ENCODE data around the gene FOXP1.
"Not testable (repeated sequence)": the region's sequence is repeated elsewhere in the genome, so short reads cannot be mapped to it uniquely, and the experiment has no call there.

Gene FOXP1

DNA sequence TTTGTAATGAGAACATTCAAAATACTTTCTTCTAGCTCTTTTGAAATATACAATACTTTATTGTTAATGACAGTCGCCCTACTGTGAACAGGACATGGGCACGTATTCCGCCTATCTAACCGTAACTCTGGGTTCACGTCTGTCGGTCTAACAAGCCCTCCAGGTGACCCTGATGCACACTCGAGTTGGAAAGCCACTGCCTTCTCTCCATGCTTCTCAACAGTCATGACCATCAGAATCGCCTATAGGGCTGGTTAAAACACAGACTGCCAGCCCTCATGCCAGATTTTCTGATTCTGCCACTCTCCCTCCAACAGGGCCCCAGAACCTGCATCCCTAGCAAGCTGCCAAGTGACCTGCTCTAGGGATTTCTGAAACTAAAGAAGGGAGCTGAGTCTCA, 140.2 kb downstream of the FOXP1 start:
- H3K4me3 ChIP-seq (ENCODE audit: low read depth, low read length) = no peak overlapping the region
- TF ChIP-seq, protein P1, sequence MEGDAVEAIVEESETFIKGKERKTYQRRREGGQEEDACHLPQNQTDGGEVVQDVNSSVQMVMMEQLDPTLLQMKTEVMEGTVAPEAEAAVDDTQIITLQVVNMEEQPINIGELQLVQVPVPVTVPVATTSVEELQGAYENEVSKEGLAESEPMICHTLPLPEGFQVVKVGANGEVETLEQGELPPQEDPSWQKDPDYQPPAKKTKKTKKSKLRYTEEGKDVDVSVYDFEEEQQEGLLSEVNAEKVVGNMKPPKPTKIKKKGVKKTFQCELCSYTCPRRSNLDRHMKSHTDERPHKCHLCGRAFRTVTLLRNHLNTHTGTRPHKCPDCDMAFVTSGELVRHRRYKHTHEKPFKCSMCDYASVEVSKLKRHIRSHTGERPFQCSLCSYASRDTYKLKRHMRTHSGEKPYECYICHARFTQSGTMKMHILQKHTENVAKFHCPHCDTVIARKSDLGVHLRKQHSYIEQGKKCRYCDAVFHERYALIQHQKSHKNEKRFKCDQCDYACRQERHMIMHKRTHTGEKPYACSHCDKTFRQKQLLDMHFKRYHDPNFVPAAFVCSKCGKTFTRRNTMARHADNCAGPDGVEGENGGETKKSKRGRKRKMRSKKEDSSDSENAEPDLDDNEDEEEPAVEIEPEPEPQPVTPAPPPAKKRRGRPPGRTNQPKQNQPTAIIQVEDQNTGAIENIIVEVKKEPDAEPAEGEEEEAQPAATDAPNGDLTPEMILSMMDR (IDR thresholded peaks at IDR 0.05; ENCODE audit: low read depth, low read length) = no peak

DNA sequence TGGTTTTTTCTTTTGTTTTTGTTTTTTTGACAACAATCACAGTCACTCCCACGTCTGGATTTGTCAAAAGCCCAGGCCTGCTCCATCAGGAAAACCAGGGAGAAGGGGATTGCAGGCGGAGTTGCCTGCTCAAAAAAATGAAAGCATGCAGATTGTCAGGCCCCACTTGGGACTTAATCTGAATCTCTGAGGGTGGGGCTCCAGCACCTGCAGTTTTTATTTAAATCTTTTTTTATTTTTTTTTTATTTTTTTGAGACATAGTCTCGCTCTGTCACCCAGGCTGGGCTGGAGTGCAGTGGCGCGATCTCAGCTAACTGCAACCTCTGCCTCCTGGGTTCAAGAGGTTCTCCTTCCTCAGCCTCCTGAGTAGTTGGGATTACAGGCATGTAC, 140.9 kb downstream of the FOXP1 start:
- TF ChIP-seq, protein P1 (IDR thresholded peaks at IDR 0.05; ENCODE audit: low read depth, low read length) = no peak

DNA sequence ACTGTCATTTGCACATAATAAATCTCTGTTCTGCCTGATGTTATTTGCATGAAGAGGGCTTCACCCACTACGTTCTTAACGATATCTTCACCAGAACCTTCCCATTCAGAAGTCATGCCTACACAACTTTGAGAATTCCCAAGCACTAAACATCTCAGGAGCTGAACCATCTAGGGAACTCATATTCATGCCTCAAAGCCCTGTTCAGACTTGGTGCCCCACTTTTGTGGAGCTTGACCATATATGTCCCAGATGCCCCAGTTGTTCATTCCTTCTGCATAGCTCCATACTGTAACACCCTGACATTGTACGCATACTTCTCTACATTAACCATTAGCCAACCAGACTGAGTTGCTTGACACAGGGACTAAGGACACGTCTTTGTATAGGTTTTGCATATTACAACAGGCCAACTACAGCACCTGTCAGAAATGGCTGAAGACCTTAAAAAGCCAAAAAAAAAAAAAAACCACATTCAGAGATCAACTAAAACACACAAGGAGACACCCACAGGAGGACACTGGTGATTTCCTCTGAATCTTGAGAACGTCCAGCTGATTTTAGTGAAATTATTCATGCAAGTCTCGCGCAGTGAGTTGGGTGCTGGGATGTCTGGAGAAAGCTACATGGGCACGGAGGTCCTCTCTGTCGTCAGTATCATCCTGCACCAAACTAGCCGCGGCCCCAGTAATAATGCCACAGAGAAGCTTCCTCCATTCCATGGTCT, 141.4 kb downstream of the FOXP1 start:
- H3K4me3 ChIP-seq (ENCODE audit: low read depth, low read length) = no peak overlapping the region
- TF ChIP-seq, protein P1 (IDR thresholded peaks at IDR 0.05; ENCODE audit: low read depth, low read length) = no peak

More for the DNA sequence above, 140.9 kb downstream of the FOXP1 start:
- H3K4me3 ChIP-seq (ENCODE audit: low read depth, low read length) = no peak overlapping the region

GRCh38 chr3:71441217-71441924, 142.2 kb downstream of the FOXP1 start:
- TF ChIP-seq, protein P1 (IDR thresholded peaks at IDR 0.05; ENCODE audit: low read depth, low read length) = no peak
- no peak overlapping the region for H3K4me3 ChIP-seq (ENCODE audit: low read depth, low read length)

DNA sequence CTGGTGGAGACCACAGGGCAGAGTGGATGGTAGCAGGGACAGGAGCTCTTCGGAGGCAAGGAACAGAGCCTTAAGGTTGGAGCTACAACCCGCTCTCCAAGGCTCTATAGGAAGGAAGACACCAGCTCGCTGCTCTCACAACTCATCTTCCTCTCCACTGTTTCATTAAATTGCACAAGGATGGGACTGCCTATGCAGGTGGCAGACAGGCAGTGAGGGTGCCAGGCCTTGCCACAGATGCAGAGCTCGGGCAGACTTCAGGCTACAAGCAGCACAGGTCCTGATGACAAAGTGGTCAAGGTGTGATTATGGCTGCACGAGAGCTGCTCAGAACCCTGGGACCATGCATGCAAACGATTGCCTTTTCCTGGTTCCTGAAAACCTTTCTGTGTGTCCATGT, 144.6 kb downstream of the FOXP1 start:
- TF ChIP-seq, protein P1 (IDR thresholded peaks at IDR 0.05; ENCODE audit: low read depth, low read length) = no peak
- H3K4me3 ChIP-seq (ENCODE audit: low read depth, low read length) = no peak overlapping the region

GRCh38 chr3:71438071-71438685, 145.3 kb downstream of the FOXP1 start:
- H3K4me3 ChIP-seq (ENCODE audit: low read depth, low read length) = no peak overlapping the region
- TF ChIP-seq, protein P1 (IDR thresholded peaks at IDR 0.05; ENCODE audit: low read depth, low read length) = no peak

GRCh38 chr3:71436337-71436736, 147.2 kb downstream of the FOXP1 start:
- TF ChIP-seq, protein P1 (IDR thresholded peaks at IDR 0.05; ENCODE audit: low read depth, low read length) = no peak
- H3K4me3 ChIP-seq (ENCODE audit: low read depth, low read length) = no peak overlapping the region

- not testable (repeated sequence) for H3K4me3 ChIP-seq (ENCODE audit: low read depth, low read length)
These were observed 147.7 kb downstream of the FOXP1 start for GRCh38 chr3:71435836-71436235.

Measured in WI38 (cell line).